Transverse colon (tissue), 4 donors: ENCODE results near the gene EEPD1.

Experiments used
- POLR2A ChIP-seq: fragments of 450-650 bp; IDR thresholded peaks from one replicate; pipeline ENCODE4 v1.6.1; 2016; ENCODE audit warnings: antibody characterized with exemption, mild to moderate bottlenecking, moderate library complexity
- POLR2AphosphoS5 ChIP-seq, 3 donors: sonication (generic); formaldehyde crosslinking; IDR thresholded peaks; one replicate each; pipeline ENCODE4 v1.6.1; 2016; ENCODE audit warnings: antibody characterized with exemption in 3 of 3
- TF ChIP-seq, protein P1 (sequence below), 5 experiments: fragments of 200-600 bp in 3 of 5; fragments of 450-650 bp in 2 of 5; sonication (generic) in 3 of 5; IDR thresholded peaks; 1 replicate in 2 of 5; 2 replicates in 3 of 5; pipeline ENCODE4 v1.5.1; 2016 to 2017; ENCODE audit warnings: antibody characterized with exemption in 5 of 5, inconsistent platforms in 3 of 5, mild to moderate bottlenecking in 2 of 5, moderate library complexity in 1 of 5

DNA sequence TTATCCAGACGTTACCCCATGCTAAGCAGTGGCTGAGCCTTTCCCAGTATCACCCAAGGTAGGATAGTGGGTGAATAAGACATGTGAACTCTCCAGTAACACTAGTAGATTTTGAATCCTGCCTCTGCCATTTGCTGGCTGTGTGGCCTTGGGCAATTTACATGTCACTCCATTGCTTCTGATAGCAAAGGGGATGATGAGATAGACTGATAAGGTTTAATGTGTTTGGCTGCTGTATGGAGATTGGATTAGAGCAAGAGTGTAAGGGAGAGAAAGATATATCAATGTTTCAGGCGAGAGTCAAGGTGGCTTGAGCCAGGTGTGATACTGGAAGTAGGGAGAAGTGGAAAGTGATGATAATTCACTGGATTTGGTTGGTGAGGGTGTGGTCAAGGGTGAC is 40.1 kb upstream of the EEPD1 start:
- TF ChIP-seq POLR2AphosphoS5 (IDR thresholded peaks at IDR 0.05) (no peak), POLR2A (no peak)
- TF ChIP-seq, protein P1, sequence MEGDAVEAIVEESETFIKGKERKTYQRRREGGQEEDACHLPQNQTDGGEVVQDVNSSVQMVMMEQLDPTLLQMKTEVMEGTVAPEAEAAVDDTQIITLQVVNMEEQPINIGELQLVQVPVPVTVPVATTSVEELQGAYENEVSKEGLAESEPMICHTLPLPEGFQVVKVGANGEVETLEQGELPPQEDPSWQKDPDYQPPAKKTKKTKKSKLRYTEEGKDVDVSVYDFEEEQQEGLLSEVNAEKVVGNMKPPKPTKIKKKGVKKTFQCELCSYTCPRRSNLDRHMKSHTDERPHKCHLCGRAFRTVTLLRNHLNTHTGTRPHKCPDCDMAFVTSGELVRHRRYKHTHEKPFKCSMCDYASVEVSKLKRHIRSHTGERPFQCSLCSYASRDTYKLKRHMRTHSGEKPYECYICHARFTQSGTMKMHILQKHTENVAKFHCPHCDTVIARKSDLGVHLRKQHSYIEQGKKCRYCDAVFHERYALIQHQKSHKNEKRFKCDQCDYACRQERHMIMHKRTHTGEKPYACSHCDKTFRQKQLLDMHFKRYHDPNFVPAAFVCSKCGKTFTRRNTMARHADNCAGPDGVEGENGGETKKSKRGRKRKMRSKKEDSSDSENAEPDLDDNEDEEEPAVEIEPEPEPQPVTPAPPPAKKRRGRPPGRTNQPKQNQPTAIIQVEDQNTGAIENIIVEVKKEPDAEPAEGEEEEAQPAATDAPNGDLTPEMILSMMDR (IDR thresholded peaks at IDR 0.05): no peak
